Ascending aorta (tissue), 2 donors: ENCODE measurements around the gene CYS1. TPM values are rescaled to one million over a fixed set of nuclear protein-coding genes. Genes with fewer than 3 reads are reported as not detected.

Experiments used
- DNase-seq, 2 donors: peaks; one replicate each; pipeline ENCODE4 v3.0.0-alpha.2; 2019; ENCODE audit warnings: low spot score in 2 of 2
- H3K27ac ChIP-seq, 2 donors: fragments of 200-600 bp; sonication (generic); one replicate each; pipeline ENCODE4 v1.5.1; 2016 to 2017; ENCODE audit warnings: mild to moderate bottlenecking in 1 of 2
- H3K27me3 ChIP-seq: fragments of 200-600 bp; sonication (generic); one replicate; pipeline ENCODE4 v1.5.1; 2017
- H3K36me3 ChIP-seq, 2 donors: fragments of 200-600 bp; sonication (generic); one replicate each; pipeline ENCODE4 v1.5.1; 2016
- H3K4me1 ChIP-seq, 2 donors: fragments of 200-600 bp; sonication (generic); one replicate each; pipeline ENCODE4 v1.5.1; 2016 to 2017; ENCODE audit warnings: mild to moderate bottlenecking in 1 of 2
- H3K4me3 ChIP-seq, 2 donors: fragments of 200-600 bp; sonication (generic); one replicate each; pipeline ENCODE4 v1.5.1; 2016 to 2017; ENCODE audit warnings: mild to moderate bottlenecking in 1 of 2
- H3K9me3 ChIP-seq, 2 donors: fragments of 200-600 bp; sonication (generic); one replicate each; pipeline ENCODE4 v1.5.1; 2016
- CTCF ChIP-seq, 3 experiments: fragments of 200-600 bp in 2 of 3; fragments of 450-650 bp in 1 of 3; sonication (generic) in 2 of 3; IDR thresholded peaks; one replicate each; pipeline ENCODE4 v1.5.1; 2016 to 2019; ENCODE audit warnings: antibody characterized with exemption in 3 of 3, mild to moderate bottlenecking in 1 of 3, moderate library complexity in 1 of 3
- intact Hi-C: fragments of 100-400 bp; cut with DNase I; formaldehyde crosslinking; loops from one replicate; pipeline ENCODE4 v1.15.1; 2023
- total RNA-seq: library from RNA; depleted of rRNA; stranded (reverse); fragments of >200 nt; gene quantifications from one replicate; pipeline ENCODE4 v1.1.0, GENCODE V29; 2016

CYS1 gene
- total RNA-seq, 1 donor from 2014 or later: 13.8 TPM

GRCh38 chr2:10089565-10090190 lies 9.5 kb upstream of the CYS1 start:
- intact Hi-C loops: loop anchor here (10.0 kb wide), 1 partner anchor 245 kb away; the partner anchor contains the start of gene TAF1B
- no peaks in the 10 kb centered on the region for H3K4me1 ChIP-seq
- no peaks in the 10 kb centered on the region for H3K27me3 ChIP-seq
- H3K36me3 ChIP-seq: no peaks in the 10 kb centered on the region
- no peak for TF ChIP-seq CTCF (IDR thresholded peaks at IDR 0.05)
- H3K9me3 ChIP-seq: no peaks in the 10 kb centered on the region
- DNase-seq: no peak
- no peak overlapping the region for H3K4me3 ChIP-seq
- H3K27ac ChIP-seq: no peak overlapping the region

- TF ChIP-seq CTCF (IDR thresholded peaks at IDR 0.05): no peak
- H3K4me1 ChIP-seq: no peaks in the 10 kb centered on the region
- no peak overlapping the region for H3K27ac ChIP-seq
- H3K9me3 ChIP-seq: no peaks in the 10 kb centered on the region
- H3K36me3 ChIP-seq: no peaks in the 10 kb centered on the region
- intact Hi-C loops: loop anchor here (10.0 kb wide), 1 partner anchor 243 kb away; the partner anchor contains the start of gene TAF1B
- H3K4me3 ChIP-seq: no peak overlapping the region
- H3K27me3 ChIP-seq: no peaks in the 10 kb centered on the region
- no peak for DNase-seq
These were observed 7.1 kb upstream of the CYS1 start for GRCh38 chr2:10087360-10087759.

GRCh38 chr2:10086950-10087349 lies 6.7 kb upstream of the CYS1 start:
- no peak overlapping the region for H3K27ac ChIP-seq
- H3K9me3 ChIP-seq: no peaks in the 10 kb centered on the region
- H3K36me3 ChIP-seq: no peaks in the 10 kb centered on the region
- no peaks in the 10 kb centered on the region for H3K27me3 ChIP-seq
- peaks cover 0 to under 1% of the 10 kb centered on the region in 2 donors for H3K4me1 ChIP-seq
- H3K4me3 ChIP-seq: no peak overlapping the region
- TF ChIP-seq CTCF (IDR thresholded peaks at IDR 0.05): no peak
- intact Hi-C loops: loop anchor here (10.0 kb wide), 1 partner anchor 242 kb away; the partner anchor contains the start of gene TAF1B
- DNase-seq: no peak

GRCh38 chr2:10085668-10086059 lies 5.5 kb upstream of the CYS1 start:
- H3K27me3 ChIP-seq: no peaks in the 10 kb centered on the region
- H3K36me3 ChIP-seq: no peaks in the 10 kb centered on the region
- intact Hi-C loops: loop anchor here (10.0 kb wide), 1 partner anchor 241 kb away; the partner anchor contains the start of gene TAF1B
- no peak overlapping the region for H3K27ac ChIP-seq
- H3K4me1 ChIP-seq: peaks cover 0 to 6% of the 10 kb centered on the region in 2 donors
- no peak overlapping the region for H3K4me3 ChIP-seq
- DNase-seq: no peak
- no peak for TF ChIP-seq CTCF (IDR thresholded peaks at IDR 0.05)
- H3K9me3 ChIP-seq: no peaks in the 10 kb centered on the region

- intact Hi-C loops: loop anchor here (10.0 kb wide), 1 partner anchor 240 kb away; the partner anchor contains the start of gene TAF1B
- TF ChIP-seq CTCF (IDR thresholded peaks at IDR 0.05): no peak
These were observed 4.9 kb upstream of the CYS1 start for GRCh38 chr2:10085043-10085667.

More at GRCh38 chr2:10085043-10085667, 4.9 kb upstream of the CYS1 start:
- no peak for DNase-seq
- peaks cover 0 to 10% of the 10 kb centered on the region in 2 donors for H3K4me1 ChIP-seq
- H3K27me3 ChIP-seq: no peaks in the 10 kb centered on the region
- no peaks in the 10 kb centered on the region for H3K9me3 ChIP-seq
- H3K27ac ChIP-seq: no peak overlapping the region
- no peaks in the 10 kb centered on the region for H3K36me3 ChIP-seq
- H3K4me3 ChIP-seq: no peak overlapping the region
